Panc1 (cell line): ENCODE results near the gene PELI2. TPM values are rescaled to one million over a fixed set of nuclear protein-coding genes. Genes with fewer than 3 reads are reported as not detected.

Experiments
- ATAC-seq: fragments of 200-7000 bp; cut with Tn5 transposase; 2 replicates; pipeline ENCODE4 v1.9.1; 2020; ENCODE audit warnings: mild to moderate bottlenecking, moderate library complexity
- BruUV-seq: library from RNA; stranded (reverse); fragments of 400-500 nt; replicated peaks from 2 replicates; lab custom pipeline; 2021; lab: Mats Ljungman, UMichigan
- CTCF ChIA-PET: fragments of 300-600 bp; sonication (Branson Sonifier 250); formaldehyde crosslinking; loops from one replicate; lab custom pipeline; 2022; ENCODE audit warnings: antibody characterized with exemption; lab: Charles Lee
- POLR2A ChIA-PET: fragments of 300-600 bp; sonication (Branson Sonifier 250); formaldehyde crosslinking; loops from one replicate; lab custom pipeline; 2022; ENCODE audit warnings: antibody characterized with exemption; lab: Charles Lee
- DNase-seq: peaks from one replicate; pipeline ENCODE4 v3.0.0-alpha.2; 2010; ENCODE audit warnings: low read depth, low spot score
- H3K27ac ChIP-seq: 2 replicates; pipeline ENCODE4 v1.5.1; 2011; ENCODE audit warnings: mild to moderate bottlenecking, low read length, inconsistent platforms
- H3K27me3 ChIP-seq: fragments of 200-500 bp; sonication (Bioruptor generic); 2 replicates; pipeline ENCODE4 v1.6.0; 2014; ENCODE audit warnings: low read length, inconsistent platforms; ENCODE audit not compliant: control insufficient read depth, insufficient read depth
- H3K36me3 ChIP-seq: fragments of 200-500 bp; sonication (Bioruptor generic); 2 replicates; pipeline ENCODE4 v1.5.1; 2014; ENCODE audit warnings: inconsistent platforms, mild to moderate bottlenecking, low read length, moderate library complexity; ENCODE audit not compliant: control insufficient read depth, insufficient read depth
- H3K4me1 ChIP-seq: 2 replicates; pipeline ENCODE4 v1.5.1; 2011; ENCODE audit warnings: inconsistent platforms, mild to moderate bottlenecking, low read length, moderate library complexity; ENCODE audit not compliant: control insufficient read depth, insufficient read depth
- H3K4me3 ChIP-seq, 2 experiments: 2 replicates each; pipeline ENCODE4 v1.5.1; 2011 to 2012; ENCODE audit warnings: low read depth in 2 of 2, low read length in 2 of 2, mild to moderate bottlenecking in 2 of 2, inconsistent platforms in 1 of 2, moderate library complexity in 1 of 2
- H3K9me3 ChIP-seq: fragments of 200-500 bp; sonication (Bioruptor generic); 2 replicates; pipeline ENCODE4 v1.5.1; 2014; ENCODE audit warnings: low read depth, mild to moderate bottlenecking, inconsistent platforms, low read length, moderate library complexity; ENCODE audit not compliant: control insufficient read depth, insufficient read depth
- CTCF ChIP-seq: fragments of 450-650 bp; IDR thresholded peaks from 2 replicates; pipeline ENCODE4 v1.5.1; 2017; ENCODE audit warnings: mild to moderate bottlenecking
- POLR2AphosphoS5 ChIP-seq: IDR thresholded peaks from 2 replicates; pipeline ENCODE4 v1.6.1; 2012; ENCODE audit warnings: mild to moderate bottlenecking, low read depth, low read length, moderate library complexity
- REST ChIP-seq, 2 experiments: IDR thresholded peaks; 2 replicates each; pipeline ENCODE4 v1.6.1; 2011 to 2012; ENCODE audit warnings: low read depth in 2 of 2, control low read depth in 1 of 2, low read length in 1 of 2, mild to moderate bottlenecking in 1 of 2, moderate library complexity in 1 of 2; ENCODE audit not compliant: insufficient read depth in 1 of 2
- SIN3A ChIP-seq: IDR thresholded peaks from 2 replicates; pipeline ENCODE4 v1.6.1; 2012; ENCODE audit warnings: low read depth, mild to moderate bottlenecking, low read length, moderate library complexity, borderline replicate concordance; ENCODE audit not compliant: insufficient read depth
- TCF7L2 ChIP-seq: IDR thresholded peaks from 2 replicates; pipeline ENCODE4 v1.6.1; 2011; ENCODE audit warnings: mild to moderate bottlenecking, low read depth, low read length, inconsistent platforms
- in situ Hi-C: cut with HindIII; loops from 2 replicates; pipeline ENCODE4 v1.10.0; 2016; ENCODE audit warnings: low sequenced_read_pairs, low pct_unique_long_range_greater_than_20kb
- intact Hi-C: fragments of 100-400 bp; cut with micrococcal nuclease; formaldehyde crosslinking; loops from one replicate; pipeline ENCODE4 v1.10.0; 2022; ENCODE audit not compliant: unreplicated experiment
- total RNA-seq: library from RNA; stranded (reverse); gene quantifications from one replicate; pipeline ENCODE4 v1.2.1, GENCODE V29; 2021; ENCODE audit not compliant: unreplicated experiment

PELI2 gene
- total RNA-seq, 1 experiment from 2014 or later: 0.28 TPM

- CTCF ChIA-PET: no interaction called here
- intact Hi-C loops: no loop called here
- H3K36me3 ChIP-seq: no peaks in the 10 kb centered on the region
- H3K4me1 ChIP-seq: no peaks in the 10 kb centered on the region
- BruUV-seq: no TSS peak
- H3K27ac ChIP-seq: no peak overlapping the region
- in situ Hi-C loops: no loop called here
- ATAC-seq (no peak), DNase-seq (no peak)
- no peaks in the 10 kb centered on the region for H3K9me3 ChIP-seq
- no peaks in the 10 kb centered on the region; the same call in 1 of the 2 replicates for H3K27me3 ChIP-seq
- POLR2A ChIA-PET: no interaction called here
- no peak overlapping the region for H3K4me3 ChIP-seq
- TF ChIP-seq SIN3A (no peak), REST (IDR thresholded peaks at IDR 0.05; ENCODE audit: insufficient read depth in 1 of 2, low read depth in 2 of 2, low read length in 1 of 2) (no peak), CTCF (no peak), POLR2AphosphoS5 (no peak), TCF7L2 (no peak)
These were observed 17.7 kb upstream of the PELI2 start for GRCh38 chr14:56100556-56100955.

GRCh38 chr14:56102941-56103340 lies 15.3 kb upstream of the PELI2 start:
- no TSS peak for BruUV-seq
- ChIA-PET CTCF (no interaction called here), POLR2A (interaction anchor here (0.7 kb wide), 1 partner anchor 195 kb away, joined by 7 read pairs; no protein-coding TSS in a partner anchor)
- Histone ChIP-seq H3K27ac (no peak overlapping the region), H3K27me3 (no peaks in the 10 kb centered on the region), H3K4me3 (no peak overlapping the region), H3K4me1 (no peaks in the 10 kb centered on the region), H3K9me3 (no peaks in the 10 kb centered on the region), H3K36me3 (no peaks in the 10 kb centered on the region)
- no peak for DNase-seq
- in situ Hi-C loops: no loop called here
- TF ChIP-seq REST (IDR thresholded peaks at IDR 0.05; ENCODE audit: insufficient read depth in 1 of 2, low read depth in 2 of 2, low read length in 1 of 2) (no peak), TCF7L2 (no peak), CTCF (no peak), POLR2AphosphoS5 (no peak), SIN3A (no peak)
- intact Hi-C loops: no loop called here
- ATAC-seq: no peak
